Endothelial cell of umbilical vein (primary cell): Measurements from ENCODE around the gene FRS2. TPM values are rescaled to one million over a fixed set of nuclear protein-coding genes. Genes with fewer than 3 reads are reported as not detected.

Experiments
- BruUV-seq: library from RNA; stranded (reverse); fragments of 400-500 nt; replicated peaks from 2 replicates; lab custom pipeline; 2021; lab: Mats Ljungman, UMichigan
- CTCF ChIA-PET: fragments of 300-600, 350-600 bp; sonication (Branson Sonifier 250); formaldehyde crosslinking; loops from one replicate; lab custom pipeline; 2021; ENCODE audit warnings: antibody characterized with exemption, inconsistent platforms; lab: Charles Lee
- POLR2A ChIA-PET: fragments of 300-600, 350-600 bp; sonication (Branson Sonifier 250); formaldehyde crosslinking; loops from one replicate; lab custom pipeline; 2021; ENCODE audit warnings: antibody characterized with exemption, inconsistent platforms; lab: Charles Lee
- DNase-seq: peaks from one replicate; pipeline ENCODE4 v3.0.0-alpha.2; 2011; ENCODE audit warnings: low read depth, low spot score
- FAIRE-seq: peaks from 2 replicates; lab custom pipeline; 2011; peaks lifted over from hg19 to GRCh38; lab: Jason Lieb, UNC
- H2AFZ ChIP-seq: 2 replicates; pipeline ENCODE4 v1.6.0; 2012; ENCODE audit warnings: low read depth, low read length, control low read depth, inconsistent platforms
- H3K27ac ChIP-seq: 2 replicates; pipeline ENCODE4 v1.5.1; 2011; ENCODE audit warnings: low read depth, mild to moderate bottlenecking, control low read depth, low read length, moderate library complexity; ENCODE audit not compliant: insufficient read depth
- H3K27me3 ChIP-seq, 2 experiments: 2 replicates each; pipeline versions ENCODE4 v1.6.0 to v1.6.1; 2011; ENCODE audit warnings: low read length in 2 of 2, mixed read lengths in 1 of 2; ENCODE audit not compliant: control insufficient read depth in 2 of 2, insufficient read depth in 2 of 2
- H3K36me3 ChIP-seq, 2 experiments: 2 replicates in 1 of 2; 3 replicates in 1 of 2; pipeline ENCODE4 v1.5.1; 2011; ENCODE audit warnings: low read length in 2 of 2, mild to moderate bottlenecking in 1 of 2, moderate library complexity in 1 of 2; ENCODE audit not compliant: control insufficient read depth in 2 of 2, insufficient read depth in 2 of 2; ENCODE audit errors: extremely low read depth in 1 of 2
- H3K4me1 ChIP-seq: 3 replicates; pipeline ENCODE4 v1.5.1; 2011; ENCODE audit warnings: mild to moderate bottlenecking, low read length; ENCODE audit not compliant: control insufficient read depth, insufficient read depth; ENCODE audit errors: extremely low read depth
- H3K4me2 ChIP-seq: 2 replicates; pipeline ENCODE4 v1.6.1; 2011; ENCODE audit warnings: low read length, control low read depth, mixed read lengths; ENCODE audit not compliant: insufficient read depth
- H3K4me3 ChIP-seq, 3 experiments: fragments of 200-600 bp in 1 of 3; sonication (generic), shearing (Covaris generic) in 1 of 3; replicated peaks in 1 of 3; 2 replicates each; pipeline ENCODE4 v1.5.1; 2011 to 2016; ENCODE audit warnings: control low read depth in 3 of 3, low read length in 3 of 3, mild to moderate bottlenecking in 2 of 3, inconsistent platforms in 1 of 3, low read depth in 1 of 3, moderate library complexity in 1 of 3; ENCODE audit not compliant: insufficient read depth in 1 of 3
- H3K79me2 ChIP-seq: 2 replicates; pipeline ENCODE4 v1.6.0; 2012; ENCODE audit warnings: low read length, inconsistent platforms; ENCODE audit not compliant: control insufficient read depth, insufficient read depth
- H3K9ac ChIP-seq: replicated peaks from 2 replicates; pipeline ENCODE3; 2011; ENCODE audit warnings: low read length, control low read depth; ENCODE audit not compliant: insufficient read depth; ENCODE audit errors: extremely low read depth
- H3K9me1 ChIP-seq: replicated peaks from 3 replicates; pipeline ENCODE4 v1.6.0; 2011; ENCODE audit warnings: mild to moderate bottlenecking, low read length; ENCODE audit not compliant: control insufficient read depth, insufficient read depth; ENCODE audit errors: extremely low read depth
- H3K9me3 ChIP-seq: replicated peaks from 2 replicates; pipeline ENCODE4 v1.5.1; 2012; ENCODE audit warnings: low read length, inconsistent platforms; ENCODE audit not compliant: control insufficient read depth, insufficient read depth
- H4K20me1 ChIP-seq: replicated peaks from 2 replicates; pipeline ENCODE3; 2011; ENCODE audit warnings: mild to moderate bottlenecking, low read length; ENCODE audit not compliant: control insufficient read depth, insufficient read depth; ENCODE audit errors: extremely low read depth
- EZH2 ChIP-seq: IDR thresholded peaks from 2 replicates; pipeline ENCODE4 v1.6.1; 2012; ENCODE audit warnings: borderline replicate concordance, low read depth, mild to moderate bottlenecking, moderate library complexity, low read length, inconsistent platforms; ENCODE audit not compliant: severe bottlenecking
- FOS ChIP-seq: IDR thresholded peaks from 2 replicates; pipeline ENCODE4 v1.6.1; 2011; ENCODE audit warnings: mild to moderate bottlenecking, low read length, moderate library complexity, borderline replicate concordance; ENCODE audit not compliant: insufficient read depth
- GATA2 ChIP-seq: IDR thresholded peaks from 2 replicates; pipeline ENCODE4 v1.7.0; 2011; ENCODE audit warnings: low read depth, mild to moderate bottlenecking, moderate library complexity, mixed read lengths, low read length; ENCODE audit not compliant: insufficient read length, insufficient read depth
- JUN ChIP-seq: IDR thresholded peaks from 2 replicates; pipeline ENCODE4 v1.6.1; 2011; ENCODE audit warnings: borderline replicate concordance, low read depth; ENCODE audit not compliant: insufficient read length, insufficient read depth
- MYC ChIP-seq: IDR thresholded peaks from one replicate; pipeline ENCODE4 v1.6.1; 2011; ENCODE audit warnings: mild to moderate bottlenecking, low read depth, low read length
- POLR2AphosphoS5 ChIP-seq: IDR thresholded peaks from 2 replicates; pipeline ENCODE4 v1.6.1; 2012; ENCODE audit warnings: low read depth, mild to moderate bottlenecking, control low read depth, low read length, moderate library complexity; ENCODE audit not compliant: insufficient read depth
- dilution Hi-C: fragments of 300-500 bp; cut with MboI; formaldehyde crosslinking; loops from one replicate; pipeline ENCODE4 v1.15.0; 2019; ENCODE audit warnings: low sequenced_read_pairs; ENCODE audit not compliant: extremely low pct_ligation_motif_present
- intact Hi-C: fragments of 100-400 bp; cut with micrococcal nuclease; formaldehyde crosslinking; loops from one replicate; pipeline ENCODE4 v1.10.0; 2022
- polyA plus RNA-seq, 4 experiments: library from polyadenylated mRNA; depleted of rRNA in 3 of 4; stranded (reverse) in 3 of 4; unstranded in 1 of 4; fragments of >200 nt; gene quantifications; 2 replicates each; pipeline versions ENCODE4 v1.2.1 to v1.2.3, GENCODE V29; 2011 to 2012; ENCODE audit warnings: missing spikeins in 1 of 4
- total RNA-seq: library from RNA; stranded (reverse); gene quantifications from 2 replicates; pipeline ENCODE4 v1.2.3, GENCODE V29; 2021
- TF ChIP-seq, protein P1 (sequence below), 2 donors: IDR thresholded peaks; 1 replicate in 1 of 2; 2 replicates in 1 of 2; pipeline ENCODE4 v1.5.1; 2011; ENCODE audit warnings: low read length in 2 of 2, mild to moderate bottlenecking in 2 of 2, moderate library complexity in 2 of 2, control low read depth in 1 of 2, inconsistent platforms in 1 of 2, low read depth in 1 of 2; ENCODE audit not compliant: insufficient read depth in 1 of 2; ENCODE audit errors: extremely low read depth in 1 of 2
- TF ChIP-seq, protein P2 (sequence below): IDR thresholded peaks from 2 replicates; pipeline ENCODE4 v1.6.1; 2011; ENCODE audit not compliant: insufficient read depth, insufficient read length

The FRS2 gene
- total and polyA plus RNA-seq, 2 donors (not counting 3 experiments of a cell fraction or from before 2014, with no cell fraction given): 6.3 to 15.5 TPM

GRCh38 chr12:69610126-69610525 is 139.9 kb downstream of the FRS2 start:
- intact Hi-C loops: no loop called here
- CTCF ChIA-PET: interaction anchor here (2.7 to 3.0 kb wide), 2 partner anchors 8 to 29 kb away, joined by 12 to 13 read pairs; no protein-coding TSS in a partner anchor
- no peak overlapping the region for H3K27ac ChIP-seq

More at GRCh38 chr12:69610126-69610525, 139.9 kb downstream of the FRS2 start:
- FAIRE-seq (no peak), DNase-seq (no peak)
- Histone ChIP-seq H4K20me1 (no peaks in the 10 kb centered on the region), H2AFZ (no peak overlapping the region), H3K9me1 (no peaks in the 10 kb centered on the region), H3K9me3 (no peaks in the 10 kb centered on the region), H3K4me2 (no peak overlapping the region), H3K36me3 (no peaks in the 10 kb centered on the region), H3K4me3 (no peak overlapping the region), H3K79me2 (no peaks in the 10 kb centered on the region), H3K27me3 (peaks cover 2 to 3% of the 10 kb centered on the region in 2 experiments), H3K9ac (no peak overlapping the region), H3K4me1 (peaks cover 4% of the 10 kb centered on the region)
- TF ChIP-seq FOS (no peak), EZH2 (no peak), MYC (no peak), POLR2AphosphoS5 (no peak), JUN (no peak), GATA2 (no peak)
- TF ChIP-seq, protein P1, sequence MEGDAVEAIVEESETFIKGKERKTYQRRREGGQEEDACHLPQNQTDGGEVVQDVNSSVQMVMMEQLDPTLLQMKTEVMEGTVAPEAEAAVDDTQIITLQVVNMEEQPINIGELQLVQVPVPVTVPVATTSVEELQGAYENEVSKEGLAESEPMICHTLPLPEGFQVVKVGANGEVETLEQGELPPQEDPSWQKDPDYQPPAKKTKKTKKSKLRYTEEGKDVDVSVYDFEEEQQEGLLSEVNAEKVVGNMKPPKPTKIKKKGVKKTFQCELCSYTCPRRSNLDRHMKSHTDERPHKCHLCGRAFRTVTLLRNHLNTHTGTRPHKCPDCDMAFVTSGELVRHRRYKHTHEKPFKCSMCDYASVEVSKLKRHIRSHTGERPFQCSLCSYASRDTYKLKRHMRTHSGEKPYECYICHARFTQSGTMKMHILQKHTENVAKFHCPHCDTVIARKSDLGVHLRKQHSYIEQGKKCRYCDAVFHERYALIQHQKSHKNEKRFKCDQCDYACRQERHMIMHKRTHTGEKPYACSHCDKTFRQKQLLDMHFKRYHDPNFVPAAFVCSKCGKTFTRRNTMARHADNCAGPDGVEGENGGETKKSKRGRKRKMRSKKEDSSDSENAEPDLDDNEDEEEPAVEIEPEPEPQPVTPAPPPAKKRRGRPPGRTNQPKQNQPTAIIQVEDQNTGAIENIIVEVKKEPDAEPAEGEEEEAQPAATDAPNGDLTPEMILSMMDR (IDR thresholded peaks at IDR 0.05; ENCODE audit: extremely low read depth in 1 of 2, insufficient read depth in 1 of 2, low read depth in 1 of 2, low read length in 2 of 2): no peak
- TF ChIP-seq, protein P2, sequence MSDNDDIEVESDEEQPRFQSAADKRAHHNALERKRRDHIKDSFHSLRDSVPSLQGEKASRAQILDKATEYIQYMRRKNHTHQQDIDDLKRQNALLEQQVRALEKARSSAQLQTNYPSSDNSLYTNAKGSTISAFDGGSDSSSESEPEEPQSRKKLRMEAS: no peak
- dilution Hi-C loops: no loop called here
- BruUV-seq: no TSS peak
- POLR2A ChIA-PET: no interaction called here
